ES-I3 (cell line): ENCODE measurements around the gene NCAPH2.
A peak's percentile ranks its signal among the peaks of the same experiment; 100 is the strongest.

Source experiments
- H3K36me3 ChIP-seq: 2 replicates; pipeline ENCODE4 v1.6.1; 2013; ENCODE audit warnings: mild to moderate bottlenecking, low read length, control low read depth, moderate library complexity; ENCODE audit not compliant: insufficient read depth
- H3K4me1 ChIP-seq: 2 replicates; pipeline ENCODE4 v1.6.1; 2013; ENCODE audit warnings: mild to moderate bottlenecking, control low read depth, low read length; ENCODE audit not compliant: insufficient read depth
- H3K9ac ChIP-seq: 2 replicates; pipeline ENCODE4 v1.6.1; 2013; ENCODE audit warnings: low read depth, mild to moderate bottlenecking, low read length, moderate library complexity
- H3K9me3 ChIP-seq: 2 replicates; pipeline ENCODE4 v1.6.1; 2013; ENCODE audit warnings: mild to moderate bottlenecking, low read length, moderate library complexity; ENCODE audit not compliant: control insufficient read depth, insufficient read depth

NCAPH2 gene

GRCh38 chr22:50563413-50564160 is 55.6 kb downstream of the NCAPH2 start:
- Histone ChIP-seq H3K36me3 (peaks cover 5% of the 10 kb centered on the region; the same call in 1 of the 2 replicates), H3K4me1 (no peaks in the 10 kb centered on the region), H3K9ac (peak overlapping the region; percentile 82), H3K9me3 (no peaks in the 10 kb centered on the region)

- Histone ChIP-seq H3K4me1 (no peaks in the 10 kb centered on the region), H3K9ac (no peak overlapping the region), H3K9me3 (no peaks in the 10 kb centered on the region)
Measured at GRCh38 chr22:50564289-50564688, 56.3 kb downstream of the NCAPH2 start.

GRCh38 chr22:50567721-50568252 is 59.8 kb downstream of the NCAPH2 start:
- peaks cover 12% of the 10 kb centered on the region; the same call in 1 of the 2 replicates for H3K36me3 ChIP-seq

More at GRCh38 chr22:50564289-50564688, 56.3 kb downstream of the NCAPH2 start:
- H3K36me3 ChIP-seq: peaks cover 5% of the 10 kb centered on the region; the same call in 1 of the 2 replicates

GRCh38 chr22:50568626-50569025 is 60.6 kb downstream of the NCAPH2 start:
- Histone ChIP-seq H3K9ac (no peak overlapping the region), H3K36me3 (peaks cover 12% of the 10 kb centered on the region; the same call in 1 of the 2 replicates), H3K9me3 (no peaks in the 10 kb centered on the region), H3K4me1 (no peaks in the 10 kb centered on the region)

More at GRCh38 chr22:50567721-50568252, 59.8 kb downstream of the NCAPH2 start:
- no peaks in the 10 kb centered on the region for H3K4me1 ChIP-seq
- no peaks in the 10 kb centered on the region for H3K9me3 ChIP-seq
- no peak overlapping the region for H3K9ac ChIP-seq

GRCh38 chr22:50569041-50569459 is 61.0 kb downstream of the NCAPH2 start:
- Histone ChIP-seq H3K9me3 (no peaks in the 10 kb centered on the region), H3K9ac (no peak overlapping the region), H3K4me1 (no peaks in the 10 kb centered on the region), H3K36me3 (peaks cover 12% of the 10 kb centered on the region; the same call in 1 of the 2 replicates)

GRCh38 chr22:50569896-50570535 is 62.0 kb downstream of the NCAPH2 start:
- H3K9ac ChIP-seq: no peak overlapping the region
- H3K36me3 ChIP-seq: peaks cover 12% of the 10 kb centered on the region; the same call in 1 of the 2 replicates
- no peaks in the 10 kb centered on the region for H3K4me1 ChIP-seq
- no peaks in the 10 kb centered on the region for H3K9me3 ChIP-seq

- Histone ChIP-seq H3K4me1 (no peaks in the 10 kb centered on the region), H3K9me3 (no peaks in the 10 kb centered on the region), H3K36me3 (peaks cover 12% of the 10 kb centered on the region; the same call in 1 of the 2 replicates), H3K9ac (no peak overlapping the region)
Measured at GRCh38 chr22:50570861-50571260, 62.8 kb downstream of the NCAPH2 start.

GRCh38 chr22:50571264-50572175 is 63.5 kb downstream of the NCAPH2 start:
- no peak overlapping the region for H3K9ac ChIP-seq
- H3K4me1 ChIP-seq: no peaks in the 10 kb centered on the region
- H3K36me3 ChIP-seq: peaks cover 12% of the 10 kb centered on the region; the same call in 1 of the 2 replicates
- no peaks in the 10 kb centered on the region for H3K9me3 ChIP-seq

GRCh38 chr22:50572965-50573364 is 64.9 kb downstream of the NCAPH2 start:
- peaks cover 8% of the 10 kb centered on the region; the same call in 1 of the 2 replicates for H3K36me3 ChIP-seq
- H3K4me1 ChIP-seq: no peaks in the 10 kb centered on the region
- no peaks in the 10 kb centered on the region for H3K9me3 ChIP-seq
- H3K9ac ChIP-seq: no peak overlapping the region

- Histone ChIP-seq H3K9ac (no peak overlapping the region), H3K4me1 (no peaks in the 10 kb centered on the region; the same call in 1 of the 2 replicates), H3K36me3 (peaks cover 7% of the 10 kb centered on the region; the same call in 1 of the 2 replicates), H3K9me3 (no peaks in the 10 kb centered on the region)
Measured at GRCh38 chr22:50573491-50574382, 65.7 kb downstream of the NCAPH2 start.

GRCh38 chr22:50574383-50574755 is 66.3 kb downstream of the NCAPH2 start:
- Histone ChIP-seq H3K4me1 (no peaks in the 10 kb centered on the region; the same call in 1 of the 2 replicates), H3K36me3 (peaks cover 7% of the 10 kb centered on the region; the same call in 1 of the 2 replicates), H3K9me3 (no peaks in the 10 kb centered on the region), H3K9ac (no peak overlapping the region)
